ENCODE results near the gene MYLK4.

- TF ChIP-seq, protein P1, sequence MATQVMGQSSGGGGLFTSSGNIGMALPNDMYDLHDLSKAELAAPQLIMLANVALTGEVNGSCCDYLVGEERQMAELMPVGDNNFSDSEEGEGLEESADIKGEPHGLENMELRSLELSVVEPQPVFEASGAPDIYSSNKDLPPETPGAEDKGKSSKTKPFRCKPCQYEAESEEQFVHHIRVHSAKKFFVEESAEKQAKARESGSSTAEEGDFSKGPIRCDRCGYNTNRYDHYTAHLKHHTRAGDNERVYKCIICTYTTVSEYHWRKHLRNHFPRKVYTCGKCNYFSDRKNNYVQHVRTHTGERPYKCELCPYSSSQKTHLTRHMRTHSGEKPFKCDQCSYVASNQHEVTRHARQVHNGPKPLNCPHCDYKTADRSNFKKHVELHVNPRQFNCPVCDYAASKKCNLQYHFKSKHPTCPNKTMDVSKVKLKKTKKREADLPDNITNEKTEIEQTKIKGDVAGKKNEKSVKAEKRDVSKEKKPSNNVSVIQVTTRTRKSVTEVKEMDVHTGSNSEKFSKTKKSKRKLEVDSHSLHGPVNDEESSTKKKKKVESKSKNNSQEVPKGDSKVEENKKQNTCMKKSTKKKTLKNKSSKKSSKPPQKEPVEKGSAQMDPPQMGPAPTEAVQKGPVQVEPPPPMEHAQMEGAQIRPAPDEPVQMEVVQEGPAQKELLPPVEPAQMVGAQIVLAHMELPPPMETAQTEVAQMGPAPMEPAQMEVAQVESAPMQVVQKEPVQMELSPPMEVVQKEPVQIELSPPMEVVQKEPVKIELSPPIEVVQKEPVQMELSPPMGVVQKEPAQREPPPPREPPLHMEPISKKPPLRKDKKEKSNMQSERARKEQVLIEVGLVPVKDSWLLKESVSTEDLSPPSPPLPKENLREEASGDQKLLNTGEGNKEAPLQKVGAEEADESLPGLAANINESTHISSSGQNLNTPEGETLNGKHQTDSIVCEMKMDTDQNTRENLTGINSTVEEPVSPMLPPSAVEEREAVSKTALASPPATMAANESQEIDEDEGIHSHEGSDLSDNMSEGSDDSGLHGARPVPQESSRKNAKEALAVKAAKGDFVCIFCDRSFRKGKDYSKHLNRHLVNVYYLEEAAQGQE (IDR thresholded peaks at IDR 0.05; ENCODE audit: insufficient read depth in 1 of 2, low read depth in 2 of 2, low read length in 1 of 2) = no peak
- TF ChIP-seq, protein P2, sequence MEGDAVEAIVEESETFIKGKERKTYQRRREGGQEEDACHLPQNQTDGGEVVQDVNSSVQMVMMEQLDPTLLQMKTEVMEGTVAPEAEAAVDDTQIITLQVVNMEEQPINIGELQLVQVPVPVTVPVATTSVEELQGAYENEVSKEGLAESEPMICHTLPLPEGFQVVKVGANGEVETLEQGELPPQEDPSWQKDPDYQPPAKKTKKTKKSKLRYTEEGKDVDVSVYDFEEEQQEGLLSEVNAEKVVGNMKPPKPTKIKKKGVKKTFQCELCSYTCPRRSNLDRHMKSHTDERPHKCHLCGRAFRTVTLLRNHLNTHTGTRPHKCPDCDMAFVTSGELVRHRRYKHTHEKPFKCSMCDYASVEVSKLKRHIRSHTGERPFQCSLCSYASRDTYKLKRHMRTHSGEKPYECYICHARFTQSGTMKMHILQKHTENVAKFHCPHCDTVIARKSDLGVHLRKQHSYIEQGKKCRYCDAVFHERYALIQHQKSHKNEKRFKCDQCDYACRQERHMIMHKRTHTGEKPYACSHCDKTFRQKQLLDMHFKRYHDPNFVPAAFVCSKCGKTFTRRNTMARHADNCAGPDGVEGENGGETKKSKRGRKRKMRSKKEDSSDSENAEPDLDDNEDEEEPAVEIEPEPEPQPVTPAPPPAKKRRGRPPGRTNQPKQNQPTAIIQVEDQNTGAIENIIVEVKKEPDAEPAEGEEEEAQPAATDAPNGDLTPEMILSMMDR (IDR thresholded peaks at IDR 0.05) = no peak
- TF ChIP-seq POLR2AphosphoS5 (IDR thresholded peaks at IDR 0.05; ENCODE audit: low read depth, low read length) = no peak
- no peak for TF ChIP-seq SIN3A (IDR thresholded peaks at IDR 0.05; ENCODE audit: borderline replicate concordance, insufficient read depth, low read depth, low read length)
- no peak for TF ChIP-seq TCF7L2 (IDR thresholded peaks at IDR 0.05; ENCODE audit: low read depth, low read length)
Observed at GRCh38 chr6:2768696-2769095, 18.0 kb upstream of the MYLK4 start.

Measured in Panc1 (cell line).